GM21423 (cell line): ENCODE results near the gene SLCO6A1.
A peak's percentile ranks its signal among the peaks of the same experiment; 100 is the strongest.

Experiments used
- ATAC-seq: cut with Tn5 transposase; IDR thresholded peaks from one replicate; pipeline ENCODE4 v1.9.1; 2021; ENCODE audit warnings: mild to moderate bottlenecking, moderate library complexity; ENCODE audit not compliant: unreplicated experiment

SLCO6A1 gene

DNA sequence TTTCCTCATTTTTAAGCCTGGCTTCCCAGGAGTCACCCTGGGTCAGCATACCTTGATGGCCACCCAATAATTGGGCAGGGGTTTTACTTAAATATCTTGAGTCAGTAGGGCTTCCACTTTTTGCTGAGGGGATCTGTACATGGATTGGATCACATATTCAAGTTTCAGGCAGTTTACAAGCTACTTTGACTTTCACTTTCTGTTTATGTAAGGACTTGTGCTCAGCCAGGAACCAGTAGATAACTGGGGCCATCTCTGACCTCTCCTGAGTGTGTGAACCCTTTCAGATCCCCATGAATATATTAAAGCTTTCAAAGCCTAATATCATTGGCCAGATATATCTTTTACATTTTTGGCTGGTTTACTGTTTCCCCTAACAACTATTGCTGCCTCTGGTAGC lies 45.1 kb downstream of the SLCO6A1 start:
- ATAC-seq: peak; percentile 94

DNA sequence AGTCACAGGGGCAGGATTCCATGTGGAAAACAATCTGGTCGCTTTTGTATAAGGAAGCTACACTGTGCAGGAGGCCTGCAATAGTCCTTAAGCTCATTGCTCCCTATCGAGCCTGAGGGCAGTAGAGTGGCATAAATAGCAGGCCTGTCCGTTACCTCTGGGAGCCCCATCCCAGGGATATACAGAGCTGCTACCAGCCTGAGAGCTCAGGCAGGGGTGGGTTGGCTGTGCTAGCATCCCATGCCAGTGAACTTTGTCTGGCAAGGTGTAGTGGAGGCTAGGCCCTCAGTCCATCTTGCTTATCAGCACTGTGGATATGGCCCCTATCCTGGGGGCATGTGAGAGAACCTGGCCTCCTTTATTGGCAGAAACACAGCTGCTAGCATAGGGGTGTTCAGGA lies 47.7 kb downstream of the SLCO6A1 start:
- ATAC-seq: no peak

DNA sequence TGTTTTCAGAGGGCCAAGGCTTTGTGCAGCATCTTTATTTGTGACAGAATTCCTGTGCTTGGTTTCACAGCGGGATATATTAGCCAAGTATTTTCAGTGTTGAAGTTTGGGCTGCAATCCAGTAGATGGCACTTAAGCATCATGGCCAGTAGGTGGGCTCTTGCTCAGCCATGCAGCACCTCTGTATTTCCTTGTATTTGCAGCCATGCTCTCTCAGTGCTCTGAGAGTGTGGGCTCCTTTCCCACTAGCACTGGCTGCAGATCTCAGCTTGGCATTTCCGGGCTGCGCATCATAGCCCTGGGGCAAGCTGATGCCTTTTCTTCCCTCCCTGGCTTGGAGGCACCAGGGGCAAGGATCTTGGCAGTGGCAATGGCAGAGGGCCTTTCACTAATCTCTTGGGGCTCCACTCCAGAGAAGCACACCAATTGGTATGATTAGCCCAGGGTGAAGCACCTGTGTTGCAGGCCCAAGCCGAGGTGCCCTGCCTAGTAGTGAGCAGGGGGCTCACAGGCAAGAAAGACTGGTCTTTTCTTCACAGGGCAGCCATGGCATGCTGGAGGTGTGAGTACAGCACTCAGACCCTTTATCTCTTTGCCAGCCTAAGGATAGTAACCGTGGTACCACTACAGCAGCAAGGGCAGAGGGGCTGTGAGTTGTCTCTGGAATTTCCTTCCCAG lies 48.3 kb downstream of the SLCO6A1 start:
- no peak for ATAC-seq

DNA sequence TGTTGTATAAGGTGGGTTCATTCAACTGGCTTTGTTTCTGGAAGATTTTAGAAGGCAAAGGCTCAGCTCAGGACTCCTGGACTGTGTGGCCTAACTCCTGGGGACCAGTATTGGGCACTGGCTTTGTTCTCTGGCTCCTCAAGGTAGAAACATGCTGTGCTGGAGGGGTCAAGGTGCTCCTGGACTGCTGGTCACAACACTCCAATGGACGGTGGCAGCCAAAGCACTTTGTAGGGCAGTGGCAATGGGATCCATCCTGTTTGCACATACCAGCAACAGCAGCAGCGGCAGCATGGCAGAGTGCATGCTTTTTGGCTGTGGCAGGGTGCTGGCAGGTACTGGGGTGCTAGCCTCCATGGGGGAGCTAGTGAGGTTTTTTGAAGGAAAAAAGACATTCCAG lies 65.3 kb downstream of the SLCO6A1 start:
- ATAC-seq: no peak

DNA sequence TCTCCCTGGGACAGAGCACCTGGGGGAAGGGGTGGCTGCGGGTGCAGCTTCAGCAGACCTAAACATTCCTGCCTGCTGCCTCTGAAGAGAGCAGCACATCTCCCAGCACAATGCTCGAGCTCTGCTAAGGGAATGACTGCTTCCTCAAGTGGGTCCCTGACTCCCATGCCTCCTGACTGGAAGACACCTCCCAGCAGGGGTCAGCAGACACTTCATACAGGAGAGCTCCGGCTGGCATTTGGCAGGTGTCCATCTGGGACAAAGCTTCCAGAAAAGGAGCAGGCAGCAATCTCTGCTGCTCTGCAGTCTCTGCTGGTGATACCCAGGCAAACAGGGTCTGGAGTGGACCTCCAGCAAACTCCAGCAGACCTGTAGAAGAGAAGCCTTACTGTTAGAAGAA lies 77.2 kb downstream of the SLCO6A1 start:
- no peak for ATAC-seq

DNA sequence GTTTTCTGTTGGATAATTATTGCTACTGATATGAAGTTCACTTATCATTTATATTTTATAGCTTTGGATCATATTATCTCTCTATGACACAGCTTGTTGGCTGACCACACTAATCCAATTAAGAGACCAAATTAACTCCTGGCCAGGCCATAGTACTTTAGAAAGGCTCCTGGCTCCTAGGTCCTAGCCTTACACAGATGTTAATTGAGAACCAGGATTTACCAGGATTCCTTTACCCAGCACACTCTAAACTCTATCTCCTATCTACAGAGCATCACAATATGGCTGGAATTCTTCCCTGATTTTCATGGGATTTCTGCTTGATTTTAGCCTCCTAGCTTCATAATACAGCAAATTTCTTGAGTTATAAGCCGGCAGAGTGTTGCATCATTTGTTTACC lies 80.3 kb downstream of the SLCO6A1 start:
- ATAC-seq: no peak

DNA sequence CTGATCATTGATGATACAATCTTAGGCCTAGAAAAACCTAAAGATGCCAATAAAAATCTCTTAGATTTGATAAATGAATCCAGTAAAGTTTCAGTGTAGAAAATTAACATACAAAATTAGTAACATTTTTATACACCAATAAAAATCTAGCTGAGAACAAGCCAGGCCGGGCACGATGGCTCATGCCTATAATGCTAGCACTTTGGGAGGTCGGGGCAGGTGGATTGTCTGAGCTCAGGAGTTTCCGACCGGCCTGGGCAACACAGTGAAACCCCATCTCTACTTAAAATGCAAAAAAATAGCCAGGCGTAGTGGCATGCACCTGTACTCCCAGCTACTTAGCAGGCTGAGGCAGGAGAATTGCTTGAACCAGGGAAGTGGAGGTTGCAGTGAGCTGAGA lies 84.4 kb downstream of the SLCO6A1 start:
- no peak for ATAC-seq

DNA sequence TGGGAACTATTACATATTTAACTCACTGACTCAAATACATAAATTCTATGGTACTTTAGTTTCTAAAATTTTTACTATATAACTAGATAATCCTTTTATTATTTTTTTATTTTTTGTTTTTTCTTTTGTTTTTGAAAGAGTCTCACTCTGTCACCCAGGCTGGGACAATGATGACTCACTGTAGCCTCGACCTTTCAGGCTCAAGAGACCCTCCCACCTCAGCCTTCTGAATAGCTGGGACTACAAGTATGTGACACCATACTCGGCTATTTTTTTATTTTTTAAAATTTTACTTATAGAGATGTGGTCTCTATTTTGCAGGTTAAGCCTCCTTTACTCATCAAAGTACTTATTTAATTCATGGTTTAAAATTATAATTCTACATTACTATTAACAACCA lies 110.6 kb downstream of the SLCO6A1 start:
- no peak for ATAC-seq

DNA sequence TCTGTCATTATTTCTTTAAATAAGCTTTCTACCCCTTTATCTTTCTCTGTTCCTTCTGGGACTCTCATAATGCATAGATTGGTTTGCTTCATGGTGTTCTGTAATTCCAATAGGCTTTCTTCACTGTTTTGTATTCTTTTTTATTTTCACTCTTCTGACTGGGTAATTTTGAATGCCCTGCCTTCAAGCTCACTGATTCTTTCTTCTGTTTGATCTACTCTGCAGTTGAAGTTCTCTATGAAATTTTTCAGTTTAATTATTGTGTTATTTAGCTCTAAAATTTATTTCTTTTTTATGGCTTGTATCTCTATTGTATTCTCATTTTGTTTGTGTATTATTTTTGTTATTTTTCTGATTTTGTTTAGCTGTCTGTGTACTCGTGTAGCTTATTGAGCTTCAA lies 113.4 kb downstream of the SLCO6A1 start:
- no peak for ATAC-seq

DNA sequence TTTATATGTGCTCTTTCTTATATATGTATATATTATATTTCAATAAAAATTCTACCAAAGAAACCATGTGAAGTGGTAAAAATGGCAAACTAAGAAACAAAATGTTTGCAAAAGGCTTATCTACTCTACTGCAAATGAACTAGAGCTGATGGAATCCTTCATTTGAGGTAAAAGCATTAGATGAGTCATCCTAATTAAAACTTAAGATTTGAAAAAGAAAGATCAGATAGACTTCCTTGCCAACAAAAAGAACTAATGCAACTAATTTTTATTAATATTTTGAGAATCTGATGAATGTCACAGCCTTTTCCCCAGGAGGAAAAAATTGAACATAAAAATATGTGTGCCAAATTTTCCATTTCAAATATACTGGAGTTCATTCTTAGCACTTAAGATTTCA lies 118.6 kb downstream of the SLCO6A1 start:
- ATAC-seq: no peak

DNA sequence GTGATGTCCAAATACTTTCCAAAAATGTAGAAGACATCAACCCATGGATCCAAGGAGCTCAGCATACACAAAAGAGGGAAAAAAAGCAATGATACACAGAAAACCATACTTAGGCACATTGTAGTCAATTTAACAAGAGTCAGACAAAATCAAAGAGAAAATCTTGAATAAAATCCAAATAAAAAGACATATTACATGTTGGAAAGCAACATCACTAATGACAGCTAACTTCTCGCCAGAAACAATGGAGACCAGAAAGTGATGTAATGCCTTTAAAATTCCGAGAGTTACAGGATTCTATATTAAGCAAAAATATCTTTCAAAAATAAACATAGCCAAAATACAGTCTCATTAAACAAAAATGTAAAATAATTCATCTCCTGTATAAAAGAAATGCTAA lies 122.9 kb downstream of the SLCO6A1 start:
- ATAC-seq: no peak

DNA sequence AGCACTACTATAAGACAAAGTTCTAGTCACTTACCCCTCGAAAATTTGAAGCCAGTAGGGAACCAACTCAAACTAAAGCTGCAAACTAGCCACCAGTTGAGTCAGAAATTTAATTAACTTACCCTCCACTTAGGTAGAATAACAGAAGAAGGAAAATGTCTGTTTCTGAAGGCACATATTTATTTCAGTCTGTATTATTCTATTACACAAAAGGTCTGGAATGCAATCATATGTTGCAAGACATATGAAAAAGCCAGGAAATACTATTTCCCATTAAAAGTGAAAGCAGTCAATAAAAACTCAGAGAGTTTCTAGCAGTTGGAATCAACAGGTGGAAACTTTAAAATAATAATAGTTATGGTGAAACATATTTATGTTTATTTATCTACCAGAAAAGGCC lies 123.5 kb downstream of the SLCO6A1 start:
- no peak for ATAC-seq

DNA sequence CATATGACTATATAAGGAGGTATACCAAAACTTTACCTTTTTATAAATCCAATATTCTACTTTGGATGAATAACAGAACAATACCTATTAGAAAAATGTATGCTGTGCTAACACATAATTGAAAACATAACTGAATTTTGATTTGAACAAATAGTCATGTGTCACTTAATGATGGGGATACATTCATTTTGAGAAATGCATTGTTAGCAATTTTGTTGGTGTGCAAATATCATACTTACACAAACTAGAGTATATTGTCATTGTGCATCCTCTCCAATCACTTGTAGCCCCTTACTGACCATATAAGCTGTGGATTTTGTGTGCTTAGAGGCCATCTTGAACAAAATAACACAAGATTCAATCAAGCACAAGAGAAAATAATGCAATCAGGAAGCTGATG lies 130.4 kb downstream of the SLCO6A1 start:
- no peak for ATAC-seq

DNA sequence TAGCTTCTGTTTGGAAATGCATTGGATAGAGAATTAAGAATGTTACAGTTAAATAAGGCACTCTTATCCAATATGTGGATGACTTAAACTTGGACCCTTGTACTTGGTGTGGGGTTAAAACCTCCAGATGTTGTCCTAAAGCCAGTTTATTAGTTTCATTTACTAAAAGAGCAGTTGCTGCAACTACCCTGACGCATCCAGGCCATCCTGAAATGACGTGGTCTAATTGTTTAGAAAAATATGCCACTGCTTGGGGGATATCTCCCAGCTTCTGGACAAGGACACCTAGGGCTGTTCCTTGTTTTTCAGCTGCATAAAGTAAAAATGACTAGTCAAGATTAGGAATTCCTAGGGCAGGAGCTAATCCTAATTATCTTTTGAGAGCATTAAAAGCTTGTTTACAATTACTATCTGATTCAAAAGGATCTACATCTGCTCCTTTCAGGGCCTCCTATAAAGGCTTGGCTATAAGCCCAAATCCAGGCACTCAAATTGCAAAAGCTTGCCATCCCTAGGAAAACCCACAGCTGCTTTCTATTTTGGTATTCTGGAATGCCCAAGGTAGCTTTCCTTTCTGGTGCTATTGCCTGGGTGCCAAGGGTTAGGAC lies 157.0 kb downstream of the SLCO6A1 start:
- ATAC-seq: no peak

DNA sequence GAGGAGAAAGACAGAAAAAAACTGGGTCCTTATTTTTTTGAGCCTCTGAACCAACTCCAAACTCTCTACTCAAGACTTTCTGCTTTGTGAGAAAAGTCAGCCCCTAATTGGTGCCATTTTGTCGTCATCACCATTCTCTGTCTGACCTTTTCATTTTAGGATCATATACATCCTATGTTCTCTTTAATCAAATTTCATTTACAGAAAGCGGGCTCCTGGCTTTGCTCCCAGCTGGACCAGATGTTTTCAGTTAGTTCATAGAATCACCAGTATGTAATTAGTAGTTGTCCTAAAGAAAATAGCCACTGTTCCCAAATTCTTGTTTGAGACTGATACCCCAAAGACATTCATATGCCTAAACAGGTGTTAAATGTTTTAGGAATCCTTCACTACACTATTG lies 174.1 kb downstream of the SLCO6A1 start:
- ATAC-seq: no peak
